ENCODE data around the gene IFI35. TPM values are rescaled to one million over a fixed set of nuclear protein-coding genes. Genes with fewer than 3 reads are reported as not detected.
"Not testable (repeated sequence)": the region's sequence is repeated elsewhere in the genome, so short reads cannot be mapped to it uniquely, and the experiment has no call there.

The IFI35 gene
- total RNA-seq, 4 donors from 2014 or later, result 1.3 to 11.0 (median 4.0) TPM

GRCh38 chr17:43042025-43042628, 35.5 kb downstream of the IFI35 start:
- intact Hi-C loops (cut with DNase I; ENCODE audit: low total_unique reads), result no loop called here
- no peak for TF ChIP-seq CTCF (IDR thresholded peaks at IDR 0.05 in 4 of 5, conservative IDR thresholded peaks at IDR 0.05 in 1 of 5)
- TF ChIP-seq POLR2A (IDR thresholded peaks at IDR 0.05), result no peak
- Histone ChIP-seq H3K27me3 (no peaks in the 10 kb centered on the region), H3K4me1 (no peaks in the 10 kb centered on the region), H3K36me3 (no peaks in the 10 kb centered on the region), H3K9me3 (no peaks in the 10 kb centered on the region), H3K4me3 (no peak overlapping the region), H3K27ac (no peak overlapping the region)
- DNase-seq (no peak), ATAC-seq (no peak)
- in situ Hi-C loops (cut with MboI; ENCODE audit: low sequenced_read_pairs in 4 of 4), result no loop called here

- Histone ChIP-seq H3K4me3 (no peak overlapping the region), H3K4me1 (no peaks in the 10 kb centered on the region), H3K36me3 (no peaks in the 10 kb centered on the region), H3K27ac (no peak overlapping the region), H3K27me3 (no peaks in the 10 kb centered on the region), H3K9me3 (no peaks in the 10 kb centered on the region)
- TF ChIP-seq POLR2A (IDR thresholded peaks at IDR 0.05) (no peak), CTCF (IDR thresholded peaks at IDR 0.05 in 4 of 5, conservative IDR thresholded peaks at IDR 0.05 in 1 of 5) (no peak)
- no peak for DNase-seq
- intact Hi-C loops (cut with DNase I; ENCODE audit: low total_unique reads), result no loop called here
- in situ Hi-C loops (cut with MboI; ENCODE audit: low sequenced_read_pairs in 4 of 4), result no loop called here
- no peak for ATAC-seq
These were observed 36.7 kb downstream of the IFI35 start for GRCh38 chr17:43043307-43043706.

- in situ Hi-C loops (cut with MboI; ENCODE audit: low sequenced_read_pairs in 4 of 4), result no loop called here
- Histone ChIP-seq H3K27me3 (no peaks in the 10 kb centered on the region), H3K36me3 (no peaks in the 10 kb centered on the region), H3K4me1 (no peaks in the 10 kb centered on the region), H3K9me3 (no peaks in the 10 kb centered on the region), H3K4me3 (no peak overlapping the region), H3K27ac (no peak overlapping the region)
- intact Hi-C loops (cut with DNase I; ENCODE audit: low total_unique reads), result no loop called here
- no peak for ATAC-seq
- no peak for DNase-seq
- no peak for TF ChIP-seq POLR2A (IDR thresholded peaks at IDR 0.05)
- no peak for TF ChIP-seq CTCF (IDR thresholded peaks at IDR 0.05 in 4 of 5, conservative IDR thresholded peaks at IDR 0.05 in 1 of 5)
These were observed 37.4 kb downstream of the IFI35 start for GRCh38 chr17:43044024-43044423.

- H3K4me3 ChIP-seq, result no peak overlapping the region
- TF ChIP-seq CTCF (IDR thresholded peaks at IDR 0.05 in 4 of 5, conservative IDR thresholded peaks at IDR 0.05 in 1 of 5) (no peak), POLR2A (IDR thresholded peaks at IDR 0.05) (no peak)
- H3K4me1 ChIP-seq, result no peaks in the 10 kb centered on the region
- H3K27ac ChIP-seq, result no peak overlapping the region
- H3K9me3 ChIP-seq, result no peaks in the 10 kb centered on the region
- ATAC-seq (no peak), DNase-seq (no peak)
- peaks cover 0 to 11% of the 10 kb centered on the region in 2 donors for H3K36me3 ChIP-seq
- in situ Hi-C loops (cut with MboI; ENCODE audit: low sequenced_read_pairs in 4 of 4), result no loop called here
- no peaks in the 10 kb centered on the region for H3K27me3 ChIP-seq
- intact Hi-C loops (cut with DNase I; ENCODE audit: low total_unique reads), result no loop called here
These were observed 45.4 kb downstream of the IFI35 start for GRCh38 chr17:43051969-43052368.

GRCh38 chr17:43053008-43053407, 46.4 kb downstream of the IFI35 start:
- peaks cover 0 to 11% of the 10 kb centered on the region in 2 donors for H3K36me3 ChIP-seq
- in situ Hi-C loops (cut with MboI; ENCODE audit: low sequenced_read_pairs in 4 of 4); H3K4me3 ChIP-seq; H3K4me1 ChIP-seq; H3K27ac ChIP-seq; H3K9me3 ChIP-seq; intact Hi-C loops (cut with DNase I; ENCODE audit: low total_unique reads); ATAC-seq; DNase-seq; H3K27me3 ChIP-seq: not testable (repeated sequence)
